ENCODE measurements around the gene MTUS2.

- TF ChIP-seq, protein P1, sequence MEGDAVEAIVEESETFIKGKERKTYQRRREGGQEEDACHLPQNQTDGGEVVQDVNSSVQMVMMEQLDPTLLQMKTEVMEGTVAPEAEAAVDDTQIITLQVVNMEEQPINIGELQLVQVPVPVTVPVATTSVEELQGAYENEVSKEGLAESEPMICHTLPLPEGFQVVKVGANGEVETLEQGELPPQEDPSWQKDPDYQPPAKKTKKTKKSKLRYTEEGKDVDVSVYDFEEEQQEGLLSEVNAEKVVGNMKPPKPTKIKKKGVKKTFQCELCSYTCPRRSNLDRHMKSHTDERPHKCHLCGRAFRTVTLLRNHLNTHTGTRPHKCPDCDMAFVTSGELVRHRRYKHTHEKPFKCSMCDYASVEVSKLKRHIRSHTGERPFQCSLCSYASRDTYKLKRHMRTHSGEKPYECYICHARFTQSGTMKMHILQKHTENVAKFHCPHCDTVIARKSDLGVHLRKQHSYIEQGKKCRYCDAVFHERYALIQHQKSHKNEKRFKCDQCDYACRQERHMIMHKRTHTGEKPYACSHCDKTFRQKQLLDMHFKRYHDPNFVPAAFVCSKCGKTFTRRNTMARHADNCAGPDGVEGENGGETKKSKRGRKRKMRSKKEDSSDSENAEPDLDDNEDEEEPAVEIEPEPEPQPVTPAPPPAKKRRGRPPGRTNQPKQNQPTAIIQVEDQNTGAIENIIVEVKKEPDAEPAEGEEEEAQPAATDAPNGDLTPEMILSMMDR (IDR thresholded peaks at IDR 0.05), result no peak
- TF ChIP-seq POLR2AphosphoS5 (IDR thresholded peaks at IDR 0.05) (no peak), POLR2A (IDR thresholded peaks at IDR 0.05) (no peak)
These were observed 669.8 kb downstream of the MTUS2 start for GRCh38 chr13:29489650-29490560.

All from suprapubic skin (tissue), 4 donors.